HUES48 (cell line): Measurements from ENCODE around the gene TASP1.
"Not testable (repeated sequence)": the region's sequence is repeated elsewhere in the genome, so short reads cannot be mapped to it uniquely, and the experiment has no call there.

Source experiments
- H3K27ac ChIP-seq: one replicate; pipeline ENCODE4 v1.7.0; 2013; ENCODE audit warnings: low read depth, low read length, inconsistent platforms
- H3K27me3 ChIP-seq: 2 replicates; pipeline ENCODE4 v1.6.1; 2013; ENCODE audit warnings: mild to moderate bottlenecking, low read length; ENCODE audit not compliant: control insufficient read depth, insufficient read depth
- H3K36me3 ChIP-seq: 2 replicates; pipeline ENCODE4 v1.6.1; 2013; ENCODE audit warnings: low read length; ENCODE audit not compliant: control insufficient read depth, insufficient read depth
- H3K4me1 ChIP-seq: 2 replicates; pipeline ENCODE4 v1.6.1; 2013; ENCODE audit warnings: mild to moderate bottlenecking, low read length; ENCODE audit not compliant: control insufficient read depth, insufficient read depth
- H3K4me3 ChIP-seq: 2 replicates; pipeline ENCODE4 v1.5.1; 2013; ENCODE audit warnings: mild to moderate bottlenecking, low read depth, low read length
- H3K9ac ChIP-seq: 2 replicates; pipeline ENCODE4 v1.6.1; 2013; ENCODE audit warnings: mild to moderate bottlenecking, low read depth, low read length, moderate library complexity
- H3K9me3 ChIP-seq: 2 replicates; pipeline ENCODE4 v1.6.1; 2013; ENCODE audit warnings: low read length; ENCODE audit not compliant: control insufficient read depth, insufficient read depth

TASP1 gene

DNA sequence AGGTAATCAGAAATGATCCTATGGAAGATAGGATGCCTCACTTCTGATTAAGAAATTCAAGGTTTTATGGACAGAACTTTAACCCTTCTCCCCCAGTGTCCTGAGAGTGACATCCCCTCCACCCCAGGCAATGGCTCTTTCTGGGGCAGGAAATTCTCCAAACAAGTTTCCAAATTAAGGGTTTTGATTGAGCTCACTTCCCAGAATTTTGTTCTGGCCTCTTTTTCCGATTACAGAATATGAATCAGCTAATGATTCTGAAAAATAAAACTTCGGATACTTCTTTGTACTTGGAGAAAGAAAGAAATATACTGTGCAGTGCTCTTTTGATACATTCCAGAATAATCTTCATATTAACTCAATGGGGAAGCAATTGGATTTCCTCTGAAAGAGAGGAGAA, 32.8 kb upstream of the TASP1 start:
- H3K27me3 ChIP-seq = no peaks in the 10 kb centered on the region
- no peaks in the 10 kb centered on the region for H3K36me3 ChIP-seq
- H3K4me3 ChIP-seq = no peak overlapping the region
- no peaks in the 10 kb centered on the region for H3K9me3 ChIP-seq
- no peak overlapping the region for H3K27ac ChIP-seq
- no peaks in the 10 kb centered on the region for H3K4me1 ChIP-seq
- H3K9ac ChIP-seq = no peak overlapping the region

DNA sequence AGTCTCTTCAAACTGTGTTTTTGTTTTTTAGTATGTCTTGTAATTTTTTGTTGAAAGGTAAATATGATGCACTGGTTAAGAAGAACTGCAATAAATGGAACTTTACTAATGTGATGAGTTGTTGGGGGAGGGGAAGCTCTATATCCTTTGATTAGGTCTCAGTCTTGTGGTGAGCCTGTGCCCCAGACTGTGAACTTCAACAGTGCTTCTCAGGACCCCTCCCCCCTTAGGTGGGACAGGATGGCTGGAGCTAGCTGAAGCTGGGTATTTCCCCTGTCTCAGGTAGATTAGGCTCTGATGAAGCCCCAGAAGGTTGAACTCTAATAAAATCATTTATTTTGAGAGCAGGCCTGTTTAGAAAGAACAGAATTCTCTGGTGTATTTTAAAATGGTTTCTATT, 31.4 kb upstream of the TASP1 start:
- Histone ChIP-seq H3K4me1 (no peaks in the 10 kb centered on the region), H3K36me3 (no peaks in the 10 kb centered on the region), H3K9ac (no peak overlapping the region), H3K9me3 (no peaks in the 10 kb centered on the region), H3K27ac (no peak overlapping the region), H3K27me3 (no peaks in the 10 kb centered on the region), H3K4me3 (no peak overlapping the region)

DNA sequence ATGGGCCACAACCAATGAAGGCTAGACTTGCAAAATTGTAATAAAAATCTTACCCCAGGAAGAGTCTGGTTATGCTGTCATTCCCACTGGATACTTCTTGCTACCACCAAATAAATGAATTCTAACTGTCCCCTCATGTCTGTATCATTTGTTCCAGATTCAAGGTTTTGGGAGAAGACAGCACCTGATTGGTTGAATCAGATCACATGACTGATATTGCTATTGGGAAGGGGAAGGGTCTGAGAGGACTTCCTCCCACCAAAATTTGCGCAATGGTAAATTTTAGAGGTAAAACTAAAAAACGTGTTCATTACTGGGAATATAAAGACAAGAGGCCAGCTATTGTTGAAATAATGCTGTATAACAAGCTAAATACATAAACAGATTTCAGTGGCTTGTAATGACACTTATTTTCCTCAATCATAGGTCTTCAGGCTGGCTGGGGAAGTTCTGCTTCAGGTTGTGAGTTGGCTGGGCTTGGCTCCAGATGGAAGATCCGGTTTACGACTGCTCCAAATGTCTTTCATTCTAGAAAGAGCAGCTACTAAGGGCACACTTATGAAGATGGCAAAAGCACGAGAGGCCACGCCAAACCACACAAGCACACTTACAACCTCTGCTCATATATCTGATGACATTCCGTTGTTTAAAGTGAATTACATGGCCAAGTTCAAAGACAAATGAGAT, 27.1 kb upstream of the TASP1 start:
- Histone ChIP-seq H3K4me3 (no peak overlapping the region), H3K27ac (no peak overlapping the region), H3K9ac (no peak overlapping the region), H3K36me3 (no peaks in the 10 kb centered on the region), H3K27me3 (no peaks in the 10 kb centered on the region), H3K9me3 (no peaks in the 10 kb centered on the region), H3K4me1 (no peaks in the 10 kb centered on the region)

DNA sequence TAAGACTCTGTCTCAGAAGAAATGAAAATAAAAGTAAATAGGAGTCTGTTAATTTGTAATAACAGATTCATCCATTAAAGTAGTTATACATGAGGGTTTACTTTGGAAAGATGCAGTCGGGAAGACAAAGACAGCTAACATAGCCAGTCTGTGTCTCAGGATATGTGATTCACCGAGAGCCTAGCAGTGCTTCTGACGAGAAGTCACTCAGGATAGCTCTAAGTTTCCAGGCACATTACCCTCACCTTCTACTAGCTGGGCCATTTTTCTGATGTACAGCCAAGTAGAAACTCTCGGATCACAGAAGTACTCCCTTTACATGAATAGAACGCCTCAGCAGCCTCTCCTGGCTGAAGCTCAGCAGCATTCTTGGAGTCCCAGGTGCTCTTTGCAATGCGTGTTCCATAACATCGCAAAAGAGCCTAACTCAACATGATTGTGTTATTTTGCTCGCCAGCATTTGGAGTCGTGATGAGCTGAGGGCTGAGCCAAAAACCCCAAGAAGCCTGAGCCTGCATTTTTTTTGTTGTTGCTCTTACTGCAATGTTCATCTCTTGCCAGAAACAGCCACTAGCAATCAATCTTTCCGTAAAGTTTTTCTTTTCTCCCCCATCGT, 22.4 kb upstream of the TASP1 start:
- no peaks in the 10 kb centered on the region for H3K27me3 ChIP-seq
- no peaks in the 10 kb centered on the region for H3K36me3 ChIP-seq
- H3K4me1 ChIP-seq = no peaks in the 10 kb centered on the region
- no peak overlapping the region for H3K27ac ChIP-seq
- no peak overlapping the region for H3K9ac ChIP-seq
- H3K9me3 ChIP-seq = no peaks in the 10 kb centered on the region
- no peak overlapping the region for H3K4me3 ChIP-seq

DNA sequence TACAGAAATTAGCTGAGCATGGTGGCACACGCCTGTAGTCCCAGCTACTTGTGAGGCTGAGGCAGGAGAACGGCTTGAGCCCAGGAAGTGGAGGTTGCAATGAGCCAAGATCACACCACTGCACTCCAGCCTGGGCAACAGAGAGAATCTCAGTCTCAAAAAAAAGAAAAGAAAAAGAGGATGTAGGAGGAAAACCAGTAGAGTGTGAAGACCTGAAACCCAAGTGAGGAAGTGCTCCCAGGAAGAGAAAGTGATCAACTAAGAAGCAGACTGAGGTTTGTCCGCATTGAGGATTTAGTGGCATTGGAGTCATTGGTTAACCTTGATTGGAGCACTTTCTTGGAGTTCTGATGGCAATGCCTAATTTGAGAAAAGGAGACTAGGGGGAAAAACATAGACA, 20.6 kb upstream of the TASP1 start:
- H3K36me3 ChIP-seq = no peaks in the 10 kb centered on the region

DNA sequence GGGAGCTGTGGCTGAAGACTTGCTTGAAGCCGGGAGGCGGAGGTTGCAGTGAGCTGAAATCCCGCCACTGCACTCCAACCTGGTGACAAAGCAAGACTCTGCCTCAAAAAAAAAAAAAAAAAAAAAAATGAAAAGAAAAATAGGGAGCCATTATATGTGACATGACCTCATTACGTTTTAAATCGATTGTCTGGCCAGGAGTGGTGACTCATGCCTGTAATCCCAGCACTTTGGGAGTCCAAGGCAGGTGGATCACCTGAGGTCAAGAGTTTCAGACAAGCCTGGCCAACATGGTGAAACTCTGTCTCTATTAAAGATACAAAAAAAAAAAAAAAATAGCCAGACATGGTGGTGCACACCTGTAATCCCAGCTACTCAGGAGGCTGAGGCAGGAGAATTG, 19.3 kb upstream of the TASP1 start:
- not testable (repeated sequence) for H3K36me3 ChIP-seq, H3K9me3 ChIP-seq, H3K27ac ChIP-seq, H3K4me1 ChIP-seq, H3K27me3 ChIP-seq, H3K4me3 ChIP-seq, H3K9ac ChIP-seq

More for the DNA sequence above, 20.6 kb upstream of the TASP1 start:
- no peak overlapping the region for H3K9ac ChIP-seq
- no peak overlapping the region for H3K4me3 ChIP-seq
- H3K27ac ChIP-seq = no peak overlapping the region
- no peaks in the 10 kb centered on the region for H3K27me3 ChIP-seq
- H3K9me3 ChIP-seq = no peaks in the 10 kb centered on the region
- no peaks in the 10 kb centered on the region for H3K4me1 ChIP-seq

DNA sequence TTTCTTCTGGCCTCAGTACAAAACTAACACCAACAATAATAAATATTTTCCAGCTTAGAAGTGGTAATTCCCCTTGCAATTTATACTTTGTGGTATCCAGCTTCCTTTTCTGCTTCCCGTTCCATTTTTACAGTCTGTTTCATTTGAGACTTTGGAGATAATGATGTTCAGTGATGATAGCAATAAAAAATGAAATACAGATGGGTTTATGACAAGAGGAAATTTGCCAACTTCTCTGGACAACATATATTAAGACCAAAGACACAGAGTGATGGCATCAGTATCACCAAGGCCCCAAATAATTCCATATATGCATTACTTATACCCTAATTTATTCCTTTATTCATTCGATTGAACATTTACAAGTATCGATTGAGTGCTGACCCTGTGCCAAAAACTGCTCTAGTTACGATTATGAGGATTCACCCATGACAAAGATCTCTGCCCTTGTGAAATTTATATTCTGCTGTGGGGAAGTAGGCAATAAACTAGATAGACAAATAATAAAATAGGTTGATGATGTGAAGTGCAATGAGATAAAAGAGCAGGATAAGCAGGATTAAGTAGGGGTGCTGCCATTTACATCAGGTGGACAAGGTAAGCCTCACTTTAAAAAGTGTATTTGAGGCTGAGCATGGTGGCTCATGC, 18.1 kb upstream of the TASP1 start:
- Histone ChIP-seq H3K4me3 (no peak overlapping the region), H3K4me1 (no peaks in the 10 kb centered on the region), H3K27me3 (no peaks in the 10 kb centered on the region), H3K9ac (no peak overlapping the region), H3K36me3 (no peaks in the 10 kb centered on the region), H3K9me3 (no peaks in the 10 kb centered on the region), H3K27ac (no peak overlapping the region)

DNA sequence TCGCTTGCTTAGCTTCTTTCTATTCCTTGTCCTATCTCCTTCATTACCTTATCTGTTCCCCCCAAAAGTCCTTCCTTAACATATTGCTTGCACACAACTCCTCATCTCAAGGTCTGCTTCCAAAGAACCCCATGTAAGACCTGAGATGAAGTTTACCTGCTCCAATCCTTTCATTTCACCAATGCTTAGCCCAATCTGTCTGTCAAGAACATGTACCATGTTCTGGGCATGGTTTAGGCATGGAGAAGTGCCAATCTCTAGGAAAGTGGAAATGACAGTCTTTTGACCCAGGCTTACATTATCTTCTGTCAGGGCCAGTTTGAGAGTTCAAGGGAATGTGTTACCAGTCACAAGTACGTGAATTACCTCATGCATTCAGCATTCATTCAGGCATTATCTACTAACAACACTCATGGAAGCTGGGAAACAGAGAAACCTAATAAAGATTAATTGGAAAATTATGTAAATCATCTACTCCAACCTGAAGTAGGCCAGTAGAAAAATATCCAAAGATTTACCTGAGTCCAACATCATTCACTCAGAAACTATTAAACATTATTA, 15.8 kb upstream of the TASP1 start:
- Histone ChIP-seq H3K9ac (no peak overlapping the region), H3K4me3 (no peak overlapping the region), H3K27ac (no peak overlapping the region), H3K9me3 (no peaks in the 10 kb centered on the region), H3K27me3 (no peaks in the 10 kb centered on the region), H3K4me1 (peaks cover 12% of the 10 kb centered on the region), H3K36me3 (no peaks in the 10 kb centered on the region)

DNA sequence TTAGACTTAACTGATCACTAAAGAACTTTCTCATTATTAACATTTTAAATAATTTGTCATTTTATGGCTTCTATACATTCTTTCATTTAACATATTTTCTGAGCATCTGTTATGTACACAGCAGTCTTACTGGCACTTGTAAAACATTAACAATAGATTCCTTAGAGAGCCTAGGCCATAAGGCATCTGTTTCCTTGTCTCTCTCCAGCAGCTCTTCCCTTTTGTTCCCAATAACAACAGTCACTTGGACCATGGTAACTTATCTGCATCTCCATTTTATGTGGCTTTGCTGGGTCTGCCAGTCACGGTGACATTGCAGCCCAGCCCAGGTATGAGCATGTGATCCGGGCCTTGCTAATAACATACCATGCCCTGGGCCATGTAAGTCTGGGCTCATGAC, 11.7 kb upstream of the TASP1 start:
- peaks cover 18% of the 10 kb centered on the region for H3K4me1 ChIP-seq
- 0 out of 2 replicates have a peak overlapping the region, but pooled peaks have one; percentile 41 for H3K9ac ChIP-seq
- no peaks in the 10 kb centered on the region for H3K36me3 ChIP-seq
- H3K27me3 ChIP-seq = no peaks in the 10 kb centered on the region
- H3K9me3 ChIP-seq = no peaks in the 10 kb centered on the region
- H3K4me3 ChIP-seq = no peak overlapping the region
- H3K27ac ChIP-seq = no peak overlapping the region

DNA sequence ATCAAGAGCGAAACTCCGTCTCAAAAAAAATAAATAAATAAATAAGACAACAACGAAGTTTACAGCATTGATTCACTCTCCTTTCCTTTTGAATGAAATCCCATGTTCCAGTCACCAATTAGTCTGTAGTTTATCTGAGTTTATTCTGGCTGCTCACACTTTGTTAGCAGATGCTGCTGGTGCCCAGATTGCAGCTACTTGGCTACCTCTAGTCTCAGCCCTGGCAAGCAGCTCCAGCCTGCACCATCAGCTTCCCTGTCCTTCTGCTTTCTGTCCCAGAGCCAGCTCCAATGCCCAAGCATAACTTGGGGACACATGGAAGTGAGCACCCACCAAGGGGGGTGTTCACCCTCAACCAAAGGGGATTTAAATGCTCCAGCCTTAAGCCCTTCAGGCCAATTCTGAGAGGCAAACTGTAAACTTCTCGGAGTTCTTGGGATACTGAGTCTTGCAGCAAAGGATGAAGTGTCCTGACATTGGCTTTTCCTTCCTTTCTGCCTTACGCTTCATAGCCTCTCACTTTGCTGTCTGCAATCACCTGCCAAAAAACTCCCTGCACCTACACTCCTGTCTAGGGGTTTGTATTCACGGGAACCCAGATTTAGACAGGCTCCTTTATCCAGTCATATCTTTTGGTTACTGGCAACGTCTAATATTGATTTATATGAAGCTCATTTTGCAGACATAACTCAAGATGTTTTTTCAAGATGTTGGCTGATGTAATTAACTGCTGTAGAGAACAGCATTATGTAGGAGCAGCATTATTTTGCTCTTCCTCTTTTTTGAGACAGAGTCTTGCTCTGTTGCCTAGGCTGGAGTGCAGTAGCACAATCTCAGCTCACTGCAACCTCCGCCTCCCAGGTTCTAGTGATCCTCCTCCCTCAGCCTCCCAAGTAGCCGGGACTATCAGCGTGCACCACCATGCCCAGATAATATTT, 9.8 kb upstream of the TASP1 start:
- Histone ChIP-seq H3K9me3 (no peaks in the 10 kb centered on the region), H3K27ac (no peak overlapping the region), H3K27me3 (no peaks in the 10 kb centered on the region), H3K4me1 (peaks cover 18% of the 10 kb centered on the region), H3K36me3 (no peaks in the 10 kb centered on the region), H3K4me3 (no peak overlapping the region), H3K9ac (no peak overlapping the region)
